Kidney (tissue), 14 donors: ENCODE results near the gene DGLUCY. TPM values are rescaled to one million over a fixed set of nuclear protein-coding genes. Genes with fewer than 3 reads are reported as not detected.

ENCODE experiments used
- DNase-seq, 5 donors: peaks; one replicate each; pipeline ENCODE4 v3.0.0-alpha.2; 2013 to 2020
- FAIRE-seq: peaks from 2 replicates; lab custom pipeline; 2012; peaks lifted over from hg19 to GRCh38; lab: Jason Lieb, UNC
- H3K27ac ChIP-seq, 2 donors: one replicate each; pipeline ENCODE4 v1.7.0; 2013; ENCODE audit warnings: low read depth in 2 of 2, low read length in 2 of 2, inconsistent platforms in 1 of 2
- H3K27me3 ChIP-seq: one replicate; pipeline ENCODE4 v1.7.1; 2013; ENCODE audit warnings: low read length, inconsistent platforms; ENCODE audit not compliant: control insufficient read depth, insufficient read depth
- H3K36me3 ChIP-seq, 3 donors: one replicate each; pipeline versions ENCODE4 v1.7.0 to v1.7.1; 2013; ENCODE audit warnings: low read length in 3 of 3, control low read depth in 1 of 3, inconsistent platforms in 1 of 3; ENCODE audit not compliant: insufficient read depth in 3 of 3, control insufficient read depth in 2 of 3
- H3K4me1 ChIP-seq, 3 donors: one replicate each; pipeline versions ENCODE4 v1.7.0 to v1.7.1; 2013; ENCODE audit warnings: low read length in 3 of 3, inconsistent platforms in 1 of 3, low read depth in 1 of 3; ENCODE audit not compliant: control insufficient read depth in 2 of 3, insufficient read depth in 2 of 3
- H3K4me3 ChIP-seq, 3 donors: one replicate each; pipeline versions ENCODE4 v1.7.0 to v1.8.1; 2013; ENCODE audit warnings: low read length in 3 of 3, control low read depth in 1 of 3, inconsistent platforms in 1 of 3
- H3K9ac ChIP-seq, 3 donors: one replicate each; pipeline versions ENCODE4 v1.7.0 to v1.7.1; 2013; ENCODE audit warnings: low read length in 3 of 3, control low read depth in 1 of 3, inconsistent platforms in 1 of 3
- H3K9me3 ChIP-seq, 3 donors: one replicate each; pipeline versions ENCODE4 v1.7.0 to v1.7.1; 2013; ENCODE audit warnings: low read length in 3 of 3, control low read depth in 1 of 3, inconsistent platforms in 1 of 3; ENCODE audit not compliant: control insufficient read depth in 2 of 3, insufficient read depth in 1 of 3
- CTCF ChIP-seq: IDR thresholded peaks from 3 replicates; pipeline ENCODE4 v1.5.1; 2012; ENCODE audit warnings: mild to moderate bottlenecking, moderate library complexity, borderline replicate concordance; ENCODE audit not compliant: insufficient read depth; ENCODE audit errors: extremely low read depth
- intact Hi-C: fragments of 100-400 bp; cut with DNase I; formaldehyde crosslinking; loops from one replicate; pipeline ENCODE4 v1.11.1; 2022
- polyA plus RNA-seq: library from polyadenylated mRNA; stranded (reverse); fragments of 350-450 nt; fragmentation: Illumina TruSeq; extraction: RNeasy Lipid Tissue Mini Kit (QIAGEN cat#74804); gene quantifications from one replicate; pipeline ENCODE4 v1.2.3, GENCODE V29; 2014; ENCODE audit warnings: low read depth, low replicate concordance; ENCODE audit not compliant: insufficient read depth
- total RNA-seq: library from RNA; stranded (reverse); fragmentation: NEBNext Ultra II Directional; extraction: Animal tissue kit (Norgen Biotek cat#: 25700); gene quantifications from one replicate; pipeline ENCODE4 v1.2.1, GENCODE V29; 2021
- donor health status: control.
- donor health status: control.
- donor health status: control.
- donor health status: control.
- donor health status: control.
- donor health status: DM: yes; HTN: yes; CAD: no.
- donor health status: Normal renal cell carcinoma (clear cell type).

DGLUCY gene
- total and polyA plus RNA-seq, 2 donors from 2014 or later = 79.7 to 83.4 TPM

GRCh38 chr14:91232603-91233002, 118.7 kb downstream of the DGLUCY start:
- H3K4me1 ChIP-seq = peaks cover 0 to 2% (median 0%) of the 10 kb centered on the region in 3 donors
- intact Hi-C loops = no loop called here
- H3K4me3 ChIP-seq = no peak overlapping the region
- no peak for TF ChIP-seq CTCF
- peaks cover 0 to 8% (median 0%) of the 10 kb centered on the region in 3 donors for H3K9me3 ChIP-seq
- no peak overlapping the region for H3K27ac ChIP-seq
- no peak overlapping the region for H3K9ac ChIP-seq
- no peak for DNase-seq
- H3K36me3 ChIP-seq = peaks cover 0 to 3% (median 0%) of the 10 kb centered on the region in 3 donors
- no peak for FAIRE-seq
- no peaks in the 10 kb centered on the region for H3K27me3 ChIP-seq

- H3K27me3 ChIP-seq = no peaks in the 10 kb centered on the region
- FAIRE-seq = no peak
- no peak overlapping the region for H3K4me3 ChIP-seq
- H3K9me3 ChIP-seq = peaks cover 0 to 8% (median 0%) of the 10 kb centered on the region in 3 donors
- H3K27ac ChIP-seq = no peak overlapping the region
- H3K36me3 ChIP-seq = peaks cover 0 to 3% (median 0%) of the 10 kb centered on the region in 3 donors
- H3K9ac ChIP-seq = no peak overlapping the region
- DNase-seq = no peak
- intact Hi-C loops = no loop called here
- no peak for TF ChIP-seq CTCF
- H3K4me1 ChIP-seq = peaks cover 0 to 2% (median 0%) of the 10 kb centered on the region in 3 donors
Measured at GRCh38 chr14:91233936-91234790, 120.3 kb downstream of the DGLUCY start.

GRCh38 chr14:91234791-91235114, 120.9 kb downstream of the DGLUCY start:
- H3K27ac ChIP-seq = no peak overlapping the region
- TF ChIP-seq CTCF = no peak

More at GRCh38 chr14:91234791-91235114, 120.9 kb downstream of the DGLUCY start:
- intact Hi-C loops = no loop called here
- Histone ChIP-seq H3K9ac (no peak overlapping the region), H3K4me3 (no peak overlapping the region), H3K36me3 (no peaks in the 10 kb centered on the region), H3K27me3 (no peaks in the 10 kb centered on the region), H3K9me3 (peaks cover 0 to 7% (median 0%) of the 10 kb centered on the region in 3 donors), H3K4me1 (peaks cover 0 to 2% (median 0%) of the 10 kb centered on the region in 3 donors)
- no peak for DNase-seq
- no peak for FAIRE-seq
